Glomerular visceral epithelial cell (primary cell): Measurements from ENCODE around the gene NPC2.
A peak's percentile ranks its signal among the peaks of the same experiment; 100 is the strongest.
"Not testable (repeated sequence)": the region's sequence is repeated elsewhere in the genome, so short reads cannot be mapped to it uniquely, and the experiment has no call there.

Experiments
- DNase-seq: peaks from one replicate; pipeline ENCODE4 v3.0.0-alpha.2; 2016; ENCODE audit errors: extremely low spot score

NPC2 gene

GRCh38 chr14:74492776-74493342 is at the start of gene NPC2:
TSS of gene NPC2 (minus strand) at chr14:74493305. CDS start at chr14:74493274, 31 bp downstream.
- DNase-seq, result no peak

DNA sequence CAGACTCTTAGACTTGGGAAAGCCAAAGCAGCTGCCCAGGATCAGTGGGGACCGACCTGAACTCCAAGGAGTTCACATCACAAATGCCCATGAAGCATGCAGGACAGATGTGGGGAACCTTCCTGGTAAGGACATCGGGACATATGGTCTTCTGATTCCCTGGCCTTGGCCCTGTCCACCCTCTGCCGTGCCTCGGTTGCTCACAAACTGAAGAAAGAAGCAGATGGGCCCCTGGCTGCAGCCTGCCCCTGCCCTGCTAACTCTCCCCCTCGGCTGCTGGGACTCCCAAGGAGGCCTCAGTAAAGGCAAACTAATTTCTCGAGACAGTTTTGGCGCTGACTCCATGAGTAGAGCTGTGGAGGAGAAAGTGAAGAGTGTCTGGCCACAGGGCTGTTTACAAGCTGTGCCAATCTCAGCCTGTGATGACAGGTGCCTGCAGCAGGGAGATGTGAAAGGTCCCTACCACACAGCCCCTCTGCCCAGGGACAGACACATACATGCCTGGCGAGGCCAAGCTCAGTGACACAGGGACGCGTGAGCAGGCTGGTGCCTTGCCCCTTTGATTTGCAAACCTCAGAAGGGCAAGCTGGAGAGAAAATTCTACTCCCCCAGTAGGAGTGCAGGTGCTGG is 49.1 kb upstream of the NPC2 start:
- DNase-seq, result no peak

- DNase-seq, result no peak
These were observed 48.1 kb upstream of the NPC2 start for GRCh38 chr14:74541225-74541624.

- no peak for DNase-seq
These were observed 46.4 kb upstream of the NPC2 start for GRCh38 chr14:74539503-74539902.

GRCh38 chr14:74538411-74539391 is 45.6 kb upstream of the NPC2 start:
- no peak for DNase-seq

- not testable (repeated sequence) for DNase-seq
These were observed 43.2 kb upstream of the NPC2 start for GRCh38 chr14:74536336-74536735.

- no peak for DNase-seq
These were observed 42.7 kb upstream of the NPC2 start for GRCh38 chr14:74535756-74536325.

DNA sequence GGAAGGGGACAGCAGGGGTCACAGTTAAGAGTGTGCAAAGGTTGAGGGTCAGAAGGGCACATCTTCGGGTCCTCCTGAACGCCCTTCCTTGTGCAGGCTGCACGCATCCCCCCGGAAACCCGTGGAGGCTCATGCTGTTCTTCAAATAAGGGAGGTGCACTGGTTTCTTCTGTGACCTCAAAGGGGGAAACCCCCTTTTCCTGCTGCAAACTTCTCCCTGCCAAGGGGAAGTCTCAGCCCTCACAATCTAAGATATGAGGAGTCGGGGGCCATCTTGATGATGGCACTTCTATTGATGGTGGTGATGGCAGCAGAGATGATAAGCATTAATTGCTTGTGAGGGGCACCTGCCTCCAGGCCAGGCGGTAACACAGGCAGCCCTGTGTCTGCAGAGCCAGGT is 40.5 kb upstream of the NPC2 start:
- DNase-seq, result no peak

DNA sequence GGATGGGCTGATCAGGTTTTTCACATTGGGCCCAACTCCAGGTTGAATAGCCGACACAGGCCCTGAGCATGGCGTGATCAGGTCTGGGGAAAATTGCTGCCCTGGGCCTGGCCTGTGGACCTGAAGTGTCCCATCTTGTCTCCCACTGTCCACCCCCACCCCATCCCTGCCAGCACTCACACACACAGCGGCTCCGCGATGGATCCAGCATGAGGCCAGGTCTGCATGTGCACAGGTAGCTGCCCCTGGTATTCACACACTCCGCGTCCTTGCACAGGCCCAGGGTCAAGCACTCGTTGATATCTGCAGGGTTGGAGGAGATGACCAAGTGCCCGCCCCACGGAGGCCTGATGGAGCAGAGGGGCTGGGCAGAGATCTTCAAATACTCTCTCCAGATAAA is 39.1 kb upstream of the NPC2 start:
- no peak for DNase-seq

GRCh38 chr14:74531467-74531866 is 38.4 kb upstream of the NPC2 start:
- DNase-seq, result peak; percentile 11

DNA sequence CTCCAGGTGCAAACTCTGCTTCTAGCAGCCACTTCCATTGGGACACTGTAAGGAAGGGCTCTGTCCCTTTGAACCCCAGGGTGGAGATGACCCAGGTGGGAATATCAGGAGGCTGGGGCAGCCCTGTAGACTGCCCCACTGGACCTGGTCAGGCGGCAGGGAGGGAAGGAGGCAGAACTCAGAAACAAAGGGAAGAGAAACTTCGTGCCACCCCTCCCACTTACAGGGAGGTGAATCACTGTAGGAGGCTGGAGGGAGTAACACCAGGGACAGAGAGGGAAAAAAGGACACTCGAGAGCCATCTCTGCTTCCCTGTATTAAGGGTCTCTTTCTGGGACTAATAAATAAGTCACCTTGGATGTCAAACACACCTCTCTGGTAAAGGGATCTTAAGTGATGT is 37.9 kb upstream of the NPC2 start:
- no peak for DNase-seq

DNA sequence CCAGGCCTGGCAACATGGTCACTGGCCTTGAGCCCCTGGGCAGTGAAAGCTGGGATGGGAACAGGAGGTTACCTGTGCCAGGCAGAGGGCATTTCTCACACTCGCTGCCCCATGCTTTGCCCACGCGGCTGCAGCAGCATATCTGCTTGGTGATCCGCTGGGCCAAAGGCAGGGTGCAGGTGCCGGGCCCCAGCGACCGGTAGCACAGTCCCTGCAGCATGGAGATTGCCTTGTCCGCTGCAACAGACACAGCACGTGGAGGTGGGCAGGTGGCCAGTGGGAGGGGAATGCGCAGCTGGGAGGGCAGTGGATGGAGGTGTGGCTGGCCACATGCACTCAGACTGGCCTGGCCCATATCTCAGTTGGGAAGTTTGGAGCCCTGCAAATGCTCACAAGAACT is 35.8 kb upstream of the NPC2 start:
- no peak for DNase-seq

- no peak for DNase-seq
These were observed 35.3 kb upstream of the NPC2 start for GRCh38 chr14:74528406-74528805.

- DNase-seq, result no peak
These were observed 34.7 kb upstream of the NPC2 start for GRCh38 chr14:74527736-74528280.

- DNase-seq, result no peak
These were observed 33.9 kb upstream of the NPC2 start for GRCh38 chr14:74526854-74527585.

- no peak for DNase-seq
These were observed 32.3 kb upstream of the NPC2 start for GRCh38 chr14:74525361-74525851.

- no peak for DNase-seq
These were observed 31.7 kb upstream of the NPC2 start for GRCh38 chr14:74524812-74525135.

DNA sequence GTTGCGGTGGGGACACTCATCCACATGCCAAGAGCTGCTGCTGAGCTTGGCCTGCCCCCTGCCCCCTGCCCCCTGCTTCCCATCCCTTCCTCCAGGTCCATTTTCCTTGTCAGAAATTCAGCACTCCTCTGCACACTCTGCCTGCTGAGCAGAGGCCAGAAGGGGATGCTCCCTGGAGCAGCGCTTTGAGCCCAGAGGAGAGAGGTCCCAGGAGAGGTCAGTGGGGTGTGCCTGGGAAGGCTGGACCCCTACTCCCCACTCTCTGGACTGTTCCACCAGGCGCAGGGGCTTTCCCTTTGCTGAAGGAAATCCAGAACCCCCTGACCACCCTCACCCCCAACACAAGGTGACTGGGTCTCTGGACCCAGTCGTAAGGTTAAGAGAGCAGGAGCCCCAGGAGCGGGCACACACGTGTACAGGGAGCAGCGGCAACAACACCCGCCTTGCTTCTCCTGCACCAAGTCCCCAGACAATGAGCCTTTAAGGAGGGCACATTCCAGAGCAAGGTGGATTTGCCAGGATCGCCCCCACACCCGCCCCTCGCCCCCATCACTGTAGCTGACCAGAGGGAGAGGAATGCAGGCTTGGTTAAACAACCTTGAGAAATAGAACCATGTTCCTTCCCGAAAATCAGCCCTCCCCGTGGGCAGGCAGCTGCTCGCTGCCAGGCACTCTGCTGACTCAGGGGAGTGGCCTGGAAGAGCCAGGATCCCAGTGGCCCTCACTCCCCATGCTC is 31.1 kb upstream of the NPC2 start:
- no peak for DNase-seq

GRCh38 chr14:74522740-74523139 is 29.6 kb upstream of the NPC2 start:
- no peak for DNase-seq

GRCh38 chr14:74521756-74522155 is 28.7 kb upstream of the NPC2 start:
- DNase-seq, result no peak
